Mucosa of gallbladder (tissue), 1 donor: ENCODE results near the gene CFD. TPM values are rescaled to one million over a fixed set of nuclear protein-coding genes. Genes with fewer than 3 reads are reported as not detected.
"Not testable (repeated sequence)": the region's sequence is repeated elsewhere in the genome, so short reads cannot be mapped to it uniquely, and the experiment has no call there.

ENCODE experiments used
- DNase-seq: peaks from one replicate; pipeline ENCODE4 v3.0.0-alpha.2; 2020; ENCODE audit warnings: low spot score
- total RNA-seq: library from RNA; stranded (reverse); gene quantifications from one replicate; pipeline ENCODE4 v1.2.1, GENCODE V29; 2021
- donor health status: DM: no; HTN: no; CAD: no.

CFD gene
- total RNA-seq, 1 donor from 2014 or later, result 133 TPM

- no peak for DNase-seq
Measured at GRCh38 chr19:852136-853013, 7.1 kb upstream of the CFD start, which contains the start of gene ELANE. Gene ELANE, plus strand, starts transcription at chr19:852303. Its CDS starts 26 bp downstream, at chr19:852329.

DNA sequence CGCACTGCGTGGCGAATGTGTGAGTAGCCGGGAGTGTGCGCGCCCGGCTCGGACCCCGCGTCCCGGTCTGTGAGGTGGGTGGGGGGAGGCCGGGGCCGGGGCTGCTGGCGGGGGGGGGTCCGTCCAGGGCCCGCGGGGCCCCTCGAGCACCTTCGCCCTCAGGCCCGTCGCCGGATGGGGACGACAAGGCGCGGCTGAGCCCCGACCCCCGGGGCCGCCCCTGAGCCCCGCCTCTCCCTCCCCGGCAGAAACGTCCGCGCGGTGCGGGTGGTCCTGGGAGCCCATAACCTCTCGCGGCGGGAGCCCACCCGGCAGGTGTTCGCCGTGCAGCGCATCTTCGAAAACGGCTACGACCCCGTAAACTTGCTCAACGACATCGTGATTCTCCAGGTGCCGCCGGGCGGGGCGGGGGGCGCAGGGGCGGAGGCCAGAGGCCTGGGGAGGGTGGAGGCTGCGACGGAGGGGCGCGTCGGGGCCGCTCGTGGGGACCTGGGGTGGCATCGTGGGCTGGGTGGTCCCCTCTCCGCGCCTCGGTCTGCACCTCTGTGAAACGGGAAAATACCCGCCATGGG lies 6.4 kb upstream of the CFD start:
- no peak for DNase-seq

DNA sequence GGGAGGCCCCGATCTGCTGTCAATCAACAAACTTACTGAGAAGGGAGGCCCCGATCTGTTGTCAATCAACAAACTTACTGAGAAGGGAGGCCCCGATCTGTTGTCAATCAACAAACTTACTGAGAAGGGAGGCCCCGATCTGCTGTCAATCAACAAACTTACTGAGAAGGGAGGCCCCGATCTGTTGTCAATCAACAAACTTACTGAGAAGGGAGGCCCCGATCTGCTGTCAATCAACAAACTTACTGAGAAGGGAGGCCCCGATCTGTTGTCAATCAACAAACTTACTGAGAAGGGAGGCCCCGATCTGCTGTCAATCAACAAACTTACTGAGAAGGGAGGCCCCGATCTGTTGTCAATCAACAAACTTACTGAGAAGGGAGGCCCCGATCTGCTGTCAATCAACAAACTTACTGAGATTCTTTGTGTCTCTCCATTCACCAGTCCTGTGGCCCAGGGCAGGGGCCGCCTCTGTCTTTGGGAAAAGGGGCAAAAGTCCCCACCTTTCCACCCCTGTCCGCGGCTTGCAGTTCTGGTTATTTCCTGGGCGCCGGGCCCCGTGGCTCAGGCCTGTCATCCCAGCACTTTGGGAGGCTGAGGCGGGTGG lies 5.7 kb upstream of the CFD start:
- not testable (repeated sequence) for DNase-seq

DNA sequence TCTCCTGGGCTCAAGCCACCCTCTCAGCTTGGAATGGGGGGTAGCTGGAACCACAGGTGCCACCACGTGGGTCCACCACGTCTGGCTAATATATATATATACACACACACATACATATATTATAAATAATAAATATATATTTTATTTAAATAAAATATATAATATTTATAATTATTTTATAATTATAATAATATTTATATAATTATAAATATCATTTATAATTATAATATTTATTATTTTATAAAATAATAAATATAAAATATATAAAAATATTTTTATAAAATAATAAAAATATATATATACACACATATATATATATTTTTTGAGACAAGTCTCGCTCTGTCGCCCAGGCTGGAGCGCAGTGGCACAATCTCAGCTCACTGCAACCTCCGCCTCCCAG lies 4.9 kb upstream of the CFD start:
- DNase-seq, result no peak

DNA sequence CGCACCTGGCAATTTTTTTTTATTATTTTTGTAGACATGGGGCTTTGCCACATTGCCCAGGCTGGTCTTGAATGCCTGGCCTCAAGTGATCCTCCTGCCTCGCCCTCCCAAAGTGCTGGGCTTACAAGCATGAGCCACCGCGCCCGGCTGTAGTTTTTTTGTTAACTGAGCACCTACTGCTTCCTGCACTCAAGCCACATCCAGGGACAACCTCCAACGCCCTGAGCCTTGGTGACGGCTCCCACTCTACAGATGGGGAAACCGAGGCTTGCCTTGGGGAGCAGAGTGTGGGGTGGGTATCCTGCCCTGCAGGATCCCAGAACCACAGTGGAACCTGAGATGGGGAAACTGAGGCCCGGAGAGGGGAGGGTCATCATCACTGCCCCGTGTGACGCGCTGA lies 4.3 kb upstream of the CFD start:
- DNase-seq, result no peak

GRCh38 chr19:855566-856120 lies 3.8 kb upstream of the CFD start:
- DNase-seq, result no peak

- DNase-seq, result no peak
Measured at GRCh38 chr19:858284-858683, 1.2 kb upstream of the CFD start.

DNA sequence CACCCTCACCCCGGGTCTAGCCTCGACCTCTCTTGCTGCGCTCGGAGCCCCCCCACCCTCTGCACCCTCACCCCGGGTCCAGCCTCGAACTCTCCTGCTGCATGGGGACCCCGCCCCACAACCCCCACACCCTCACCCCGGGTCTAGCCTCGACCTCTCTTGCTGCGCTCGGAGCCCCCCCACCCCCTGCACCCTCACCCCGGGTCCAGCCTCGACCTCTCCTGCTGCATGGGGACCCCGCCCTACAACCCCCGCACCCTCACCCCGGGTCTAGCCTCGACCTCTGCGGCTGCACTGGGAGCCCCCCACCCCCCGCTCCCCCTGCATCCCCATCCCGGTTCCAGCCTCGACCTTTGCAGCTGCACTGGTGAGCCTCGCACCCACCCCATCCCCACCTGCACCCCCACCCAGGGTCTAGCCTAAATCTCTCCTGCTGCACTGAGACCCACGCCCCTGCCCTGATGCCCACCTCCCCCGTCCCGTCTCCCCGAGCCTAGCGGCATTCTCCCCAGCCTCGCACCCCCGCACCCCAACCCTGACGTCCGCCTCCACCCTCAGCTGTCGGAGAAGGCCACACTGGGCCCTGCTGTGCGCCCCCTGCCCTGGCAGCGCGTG lies 1.8 kb downstream of the CFD start:
- DNase-seq, result no peak

GRCh38 chr19:861756-862580 lies 2.5 kb downstream of the CFD start:
- no peak for DNase-seq

GRCh38 chr19:862581-863314 lies 3.3 kb downstream of the CFD start:
- DNase-seq, result peak; percentile 56

DNA sequence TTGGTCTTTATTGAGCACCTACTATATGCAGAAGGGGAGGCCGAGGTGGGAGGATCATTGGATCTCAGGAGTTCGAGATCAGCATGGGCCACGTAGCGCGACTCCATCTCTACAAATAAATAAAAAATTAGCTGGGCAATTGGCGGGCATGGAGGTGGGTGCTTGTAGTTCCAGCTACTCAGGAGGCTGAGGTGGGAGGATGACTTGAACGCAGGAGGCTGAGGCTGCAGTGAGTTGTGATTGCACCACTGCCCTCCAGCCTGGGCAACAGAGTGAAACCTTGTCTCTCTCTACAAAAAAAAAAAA lies 3.8 kb downstream of the CFD start:
- DNase-seq, result no peak

DNA sequence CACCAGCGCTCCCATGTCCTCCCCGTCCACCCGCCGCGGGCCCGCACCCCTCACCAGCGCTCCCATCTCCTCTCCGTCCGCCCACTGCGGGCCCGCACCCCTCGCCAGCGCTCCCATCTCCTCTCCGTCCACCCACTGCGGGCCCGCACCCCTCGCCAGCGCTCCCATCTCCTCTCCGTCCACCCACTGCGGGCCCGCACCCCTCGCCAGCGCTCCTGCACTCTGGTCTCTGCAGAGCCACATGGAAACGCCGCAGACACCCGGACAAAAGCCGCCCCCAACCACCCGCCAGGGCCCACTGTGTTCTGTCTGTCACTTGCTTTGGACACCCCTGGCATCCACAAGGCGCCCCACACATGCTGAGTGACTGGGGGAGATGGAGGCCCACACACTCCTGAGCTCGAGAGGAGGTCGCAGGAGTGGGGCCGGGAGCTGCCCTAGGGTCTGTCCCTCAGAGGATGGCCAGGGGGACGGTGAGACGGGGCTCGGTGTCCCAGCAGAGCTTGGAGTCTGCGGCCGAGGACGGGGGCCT lies 7.4 kb downstream of the CFD start:
- DNase-seq, result no peak

- DNase-seq, result no peak
Measured at GRCh38 chr19:867301-867793, 7.9 kb downstream of the CFD start.

DNA sequence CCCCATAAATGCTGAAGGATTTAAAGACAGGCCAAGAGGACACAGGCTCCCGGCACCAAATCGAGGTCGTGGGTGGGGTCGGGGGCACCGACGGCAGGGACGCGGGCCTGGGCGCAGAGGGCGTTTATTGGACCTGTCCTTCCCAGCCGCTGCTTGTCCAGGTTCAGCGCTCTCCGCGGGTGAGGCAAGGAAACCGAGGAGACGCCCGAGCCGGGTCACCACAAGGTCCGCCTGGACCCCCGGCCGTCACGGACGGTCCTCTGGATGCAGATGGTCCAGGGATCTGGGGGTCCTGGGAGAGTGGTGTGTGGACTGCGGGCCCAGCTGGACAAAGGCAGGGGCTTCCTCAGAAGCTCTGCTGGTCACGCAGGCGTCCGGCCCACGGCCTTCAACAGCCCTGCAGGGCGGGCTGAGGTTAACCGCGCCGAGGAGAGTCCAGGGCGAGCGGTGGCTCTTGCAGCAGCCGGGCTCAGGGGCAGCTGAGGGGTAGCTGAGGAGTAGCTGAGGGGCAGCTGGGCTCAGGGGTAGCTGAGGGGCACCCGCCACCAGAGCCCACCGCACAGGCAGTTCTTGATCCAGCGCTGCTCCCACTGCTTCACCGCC lies 8.5 kb downstream of the CFD start:
- DNase-seq, result no peak

DNA sequence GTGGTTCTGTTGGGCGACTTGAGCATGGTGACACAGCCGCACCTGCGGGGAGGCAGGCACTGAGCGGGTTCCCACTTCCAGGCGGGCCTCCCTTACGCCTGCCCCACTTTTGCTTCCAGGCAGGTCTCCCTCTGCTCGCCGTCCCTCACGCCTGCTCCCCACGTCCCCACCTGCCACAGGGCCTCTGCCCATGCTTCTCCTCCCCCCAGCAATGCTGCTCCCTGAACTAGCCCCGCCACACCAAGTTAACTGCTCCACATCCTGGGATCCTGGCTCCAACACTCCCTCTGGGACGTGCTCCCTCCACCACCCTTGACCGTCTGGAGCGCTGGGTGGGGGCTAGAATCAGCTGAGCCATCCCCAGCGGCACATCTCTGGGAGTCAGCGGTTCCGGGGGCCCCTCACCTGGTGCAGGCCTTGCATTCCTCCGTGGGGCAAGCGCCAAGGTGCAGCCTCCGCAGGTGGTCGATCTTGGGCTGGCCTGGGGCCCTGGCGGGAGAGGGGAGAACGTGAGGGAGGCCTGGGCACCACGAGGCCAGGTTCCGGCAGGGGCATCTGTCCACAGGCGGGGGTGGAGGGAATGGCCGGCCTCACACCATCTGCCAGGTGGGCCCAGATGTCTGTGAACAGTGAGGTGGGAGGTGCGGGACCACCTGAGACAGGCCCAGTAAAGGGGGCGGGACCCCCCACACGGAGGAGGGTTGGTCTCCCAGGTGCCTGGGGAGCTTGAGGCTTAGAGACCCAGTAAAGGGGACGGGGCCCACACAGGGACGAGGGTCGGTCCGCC lies 9.2 kb downstream of the CFD start:
- no peak for DNase-seq

DNA sequence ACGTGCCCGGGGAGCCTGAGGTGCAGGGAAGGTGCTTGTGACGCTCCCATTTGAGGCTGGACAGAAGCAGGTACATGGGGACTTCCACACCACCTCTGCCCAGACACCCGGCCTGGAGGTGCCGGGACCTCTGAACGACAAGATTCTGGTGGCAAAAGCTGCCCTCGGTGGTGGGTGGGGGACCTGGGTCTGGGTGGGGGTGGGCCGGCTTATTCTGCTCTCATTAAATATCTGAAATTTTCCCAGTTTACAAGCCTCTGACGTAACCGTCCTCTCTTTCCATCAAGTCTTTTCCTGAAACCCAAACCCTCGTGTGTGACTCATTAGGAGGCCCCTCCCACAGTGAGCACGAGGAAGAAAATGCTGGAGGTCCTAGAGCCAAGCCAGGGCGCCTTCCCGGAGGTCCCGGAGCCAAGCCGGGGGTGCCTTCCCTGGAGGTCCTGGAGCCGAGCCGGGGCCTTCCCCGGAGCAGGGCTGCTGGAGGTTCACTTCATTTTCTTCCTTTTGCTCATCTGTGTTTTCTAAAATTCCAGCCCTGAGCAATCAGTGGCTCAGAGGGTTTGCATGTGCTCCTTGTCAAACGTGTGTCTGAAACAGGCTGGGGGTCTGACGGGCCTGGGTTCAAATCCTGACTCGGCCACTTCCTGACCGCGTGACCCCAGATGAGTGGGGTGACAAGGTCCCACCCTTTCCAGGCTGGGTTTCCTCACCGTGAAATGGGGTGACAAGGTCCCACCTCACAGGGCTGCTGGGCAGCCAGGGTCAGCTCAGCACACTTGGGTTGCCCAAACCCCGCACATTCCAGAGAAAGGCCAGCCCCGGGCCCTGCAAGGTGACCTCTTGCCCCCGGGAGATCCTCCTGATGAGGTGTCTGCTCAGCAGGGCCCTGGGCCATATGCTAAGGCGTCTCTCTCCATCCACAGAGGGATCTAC lies 10.0 kb downstream of the CFD start:
- peak; percentile 72 for DNase-seq

GRCh38 chr19:870314-870713 lies 10.8 kb downstream of the CFD start:
- no peak for DNase-seq

- no peak for DNase-seq
Measured at GRCh38 chr19:870963-871401, 11.5 kb downstream of the CFD start.
